K562 (cell line): Measurements from ENCODE around the gene SOX30. TPM values are rescaled to one million over a fixed set of nuclear protein-coding genes. Genes with fewer than 3 reads are reported as not detected.

Experiments
- ATAC-seq: fragments of 200-7000 bp; cut with Tn5 transposase; 3 replicates; pipeline ENCODE4 v1.9.1; 2020; ENCODE audit warnings: moderate library complexity
- BruUV-seq: library from RNA; stranded (reverse); fragments of 400-500 nt; replicated peaks from 2 replicates; lab custom pipeline; 2021; lab: Mats Ljungman, UMichigan
- CTCF ChIA-PET: fragments of 300-600 bp; formaldehyde crosslinking; extraction: SDS; loops from one replicate; lab custom pipeline; 2021; ENCODE audit warnings: low intra/inter-chr PET ratio; lab: Yijun Ruan, JAX
- POLR2A ChIA-PET: fragments of 300-600, 350-650 bp; sonication (Branson Sonifier 250); formaldehyde crosslinking; extraction: SDS; loops from one replicate; lab custom pipeline; 2021; ENCODE audit warnings: antibody characterized with exemption, inconsistent platforms; lab: Yijun Ruan, JAX
- DNase-seq, 4 experiments: peaks; one replicate each; pipeline versions ENCODE4 v3.0.0 to v3.0.0-alpha.2; 2011 to 2018; ENCODE audit warnings: low spot score in 3 of 4, mixed read lengths in 3 of 4; ENCODE audit errors: extremely low read depth in 1 of 4
- FAIRE-seq: peaks from 2 replicates; lab custom pipeline; 2011; peaks lifted over from hg19 to GRCh38; lab: Jason Lieb, UNC
- H2AFZ ChIP-seq: 2 replicates; pipeline ENCODE4 v1.6.0; 2011; ENCODE audit warnings: low read depth, low read length, control low read depth, inconsistent platforms
- H3K27ac ChIP-seq: fragments of 200-600 bp; 3 replicates; pipeline ENCODE4 v1.8.0; 2011; ENCODE audit warnings: low read depth, mild to moderate bottlenecking, control low read depth, inconsistent platforms, low read length, moderate library complexity, mixed read lengths; ENCODE audit errors: extremely low read depth
- H3K27me3 ChIP-seq, 2 experiments: fragments of 300-600 bp in 1 of 2; 2 replicates in 1 of 2; 3 replicates in 1 of 2; pipeline versions ENCODE4 v1.6.0 to v1.8.0; 2011; ENCODE audit warnings: inconsistent platforms in 2 of 2, low read length in 2 of 2, mild to moderate bottlenecking in 1 of 2, mixed read lengths in 1 of 2, moderate library complexity in 1 of 2; ENCODE audit not compliant: control insufficient read depth in 2 of 2, insufficient read depth in 2 of 2
- H3K36me3 ChIP-seq: fragments of 300-600 bp; 3 replicates; pipeline ENCODE4 v1.8.0; 2011; ENCODE audit warnings: mild to moderate bottlenecking, low read length, inconsistent platforms; ENCODE audit not compliant: control insufficient read depth, insufficient read depth
- H3K4me1 ChIP-seq, 2 experiments: fragments of 200-600 bp in 1 of 2; replicated peaks in 1 of 2; 2 replicates in 1 of 2; 3 replicates in 1 of 2; pipeline versions ENCODE4 v1.5.1 to v1.8.0; 2011; ENCODE audit warnings: inconsistent platforms in 2 of 2, low read length in 2 of 2, mild to moderate bottlenecking in 1 of 2, mixed read lengths in 1 of 2, moderate library complexity in 1 of 2; ENCODE audit not compliant: control insufficient read depth in 2 of 2, insufficient read depth in 2 of 2
- H3K4me2 ChIP-seq: 2 replicates; pipeline ENCODE4 v1.6.1; 2011; ENCODE audit warnings: low read length, control low read depth, inconsistent platforms, mixed read lengths; ENCODE audit not compliant: insufficient read depth
- H3K4me3 ChIP-seq: fragments of 200-600 bp; sonication (generic), shearing (Covaris generic); 2 replicates; pipeline ENCODE4 v1.5.1; 2016; ENCODE audit warnings: control low read depth, inconsistent platforms
- H3K79me2 ChIP-seq: fragments of 200-600 bp; 3 replicates; pipeline ENCODE4 v1.8.0; 2011; ENCODE audit warnings: low read length, inconsistent platforms; ENCODE audit not compliant: control insufficient read depth, insufficient read depth
- H3K9ac ChIP-seq, 2 experiments: 2 replicates each; pipeline versions ENCODE4 v1.6.0 to v1.6.1; 2011; ENCODE audit warnings: low read depth in 2 of 2, low read length in 2 of 2, control low read depth in 1 of 2, inconsistent platforms in 1 of 2, mild to moderate bottlenecking in 1 of 2, mixed read lengths in 1 of 2; ENCODE audit not compliant: insufficient read depth in 1 of 2
- H3K9me1 ChIP-seq: one replicate; pipeline ENCODE4 v1.6.0; 2011; ENCODE audit warnings: inconsistent platforms, mild to moderate bottlenecking, low read length, moderate library complexity; ENCODE audit not compliant: control insufficient read depth, insufficient read depth
- H3K9me3 ChIP-seq: replicated peaks from 2 replicates; pipeline ENCODE4 v1.5.1; 2011; ENCODE audit warnings: low read depth, low read length, inconsistent platforms; ENCODE audit not compliant: control insufficient read depth, insufficient read depth
- H4K20me1 ChIP-seq: replicated peaks from 2 replicates; pipeline ENCODE4 v1.6.1; 2011; ENCODE audit warnings: low read length, inconsistent platforms, mixed read lengths; ENCODE audit not compliant: control insufficient read depth, insufficient read depth
- CBFA2T3 ChIP-seq: fragments of 450-650 bp; IDR thresholded peaks from 2 replicates; pipeline ENCODE4 v1.6.1; 2017
- CSDE1 ChIP-seq, 2 experiments: fragments of 450-650 bp; IDR thresholded peaks; 2 replicates each; pipeline ENCODE4 v1.6.1; 2016; ENCODE audit warnings: mild to moderate bottlenecking in 1 of 2
- MEF2D ChIP-seq: conservative IDR thresholded peaks from 2 replicates; pipeline ENCODE4 v1.6.1; 2016; ENCODE audit warnings: low read depth, missing genetic modification characterization, missing compliant biosample characterization
- NELFE ChIP-seq: IDR thresholded peaks from 2 replicates; pipeline ENCODE4 v1.6.1; 2011; ENCODE audit warnings: mild to moderate bottlenecking; ENCODE audit not compliant: insufficient read depth, insufficient read length
- NR2C2 ChIP-seq, 2 experiments: fragments of 200-800 bp in 1 of 2; sonication (Bioruptor generic) in 1 of 2; sonication (generic) in 1 of 2; formaldehyde crosslinking in 1 of 2; IDR thresholded peaks; 2 replicates each; pipeline versions ENCODE4 v1.6.1 to v1.8.0; 2016 to 2022; ENCODE audit warnings: mild to moderate bottlenecking in 1 of 2, missing compliant biosample characterization in 1 of 2, missing genetic modification characterization in 1 of 2, missing genetic modification reagents in 1 of 2
- TAL1 ChIP-seq: fragments of 450-650 bp; IDR thresholded peaks from 2 replicates; pipeline ENCODE4 v1.6.1; 2016; ENCODE audit warnings: mild to moderate bottlenecking
- ZNF24 ChIP-seq: fragments of 450-650 bp; IDR thresholded peaks from 2 replicates; pipeline ENCODE4 v1.6.1; 2016
- WGBS: fragments of 100-300 bp; shearing (Covaris generic); methylation state at CpG from one replicate; pipeline ENCODE4 v1.1.6; 2016; ENCODE audit warnings: low coverage, mixed read lengths; ENCODE audit not compliant: insufficient coverage; ENCODE audit errors: missing lambda C conversion rate; 5-methylcytosine and 5-hydroxymethylcytosine counted together
- in situ Hi-C: fragments of 300-500 bp; cut with MboI; formaldehyde crosslinking; loops from 4 replicates; pipeline ENCODE4 v1.15.0; 2018; ENCODE audit warnings: inconsistent platforms, mixed read lengths
- intact Hi-C: fragments of 100-400 bp; cut with micrococcal nuclease; formaldehyde crosslinking; loops from 2 replicates; pipeline ENCODE4 v1.14.2; 2022
- polyA plus RNA-seq, 8 experiments: library from polyadenylated mRNA; depleted of rRNA in 4 of 8; stranded (reverse) in 5 of 8; unstranded in 3 of 8; fragments of >200 nt; fragmentation: Nextera tagmentation in 2 of 8; fragmentation: Illumina TruSeq in 1 of 8; extraction: Ambion mirVana in 2 of 8; extraction: Trizol in 1 of 8; gene quantifications; 2 replicates each; pipeline versions ENCODE4 v1.2.1 to v1.2.3, GENCODE V29; 2011 to 2014; ENCODE audit warnings: inconsistent platforms in 1 of 8, missing spikeins in 1 of 8
- total RNA-seq, 7 experiments: library from RNA; depleted of rRNA in 6 of 7; stranded (reverse); fragments of >200 nt in 6 of 7; fragmentation: Illumina TruSeq in 2 of 7; extraction: Trizol in 2 of 7; gene quantifications; 2 replicates each; pipeline versions ENCODE4 v1.2.1 to v1.2.3, GENCODE V29; 2011 to 2021; ENCODE audit warnings: low replicate concordance in 1 of 7
- TF ChIP-seq, protein P1 (sequence below): sonication (generic); IDR thresholded peaks from 2 replicates; pipeline ENCODE4 v1.6.1; 2016

Gene SOX30
- total and polyA plus RNA-seq, 9 of the 15 experiments (the other 6 are each of a cell fraction or from before 2014, with no cell fraction given) = not detected

DNA sequence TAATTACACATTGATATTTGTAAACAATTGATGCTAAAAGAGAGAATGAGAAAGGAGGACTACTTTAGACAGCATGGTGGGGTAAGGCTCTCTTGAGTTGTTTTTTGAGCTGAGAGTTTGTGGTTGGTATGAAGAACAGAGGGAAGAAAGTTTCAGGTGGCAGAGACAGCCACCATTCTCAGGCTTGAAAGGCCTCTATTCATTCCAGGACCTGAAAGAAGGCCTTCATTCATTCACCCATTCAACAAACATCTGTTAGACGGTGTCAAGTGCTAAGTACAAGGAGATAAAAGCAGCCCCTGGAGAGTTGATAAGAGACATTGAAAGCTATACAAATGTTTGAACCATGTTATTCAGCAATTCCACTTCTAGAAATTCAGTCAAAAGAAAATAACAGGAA lies 55.0 kb downstream of the SOX30 start:
- CTCF ChIA-PET = no interaction called here

DNA sequence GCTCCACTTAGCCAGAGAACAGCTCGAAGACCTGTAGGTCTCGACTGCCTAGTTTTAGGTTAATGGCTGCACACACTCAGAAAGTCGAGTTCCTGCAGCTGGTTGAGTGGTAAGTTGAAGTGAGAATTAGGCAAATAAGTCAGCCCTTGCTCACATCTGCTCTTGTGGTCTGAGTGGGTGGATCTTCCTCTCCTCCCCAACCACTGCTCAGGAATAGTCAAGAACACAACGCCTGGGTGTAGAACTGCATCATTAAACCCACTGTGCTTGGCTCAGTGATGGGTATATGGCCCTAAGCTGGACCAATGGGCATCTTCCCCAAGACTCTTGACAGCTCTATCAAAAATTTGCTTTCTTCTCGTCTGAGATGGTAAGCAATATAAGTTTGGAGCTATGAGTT lies 55.8 kb downstream of the SOX30 start:
- WGBS = 16% methylated on average over 5 of the region's 5 CpGs
- H3K27me3 ChIP-seq = no peaks in the 10 kb centered on the region
- POLR2A ChIA-PET = interaction anchor here (1.3 kb wide), 1 partner anchor 11 kb away, joined by 3 read pairs; no protein-coding TSS in a partner anchor
- no TSS peak for BruUV-seq
- H3K36me3 ChIP-seq = no peaks in the 10 kb centered on the region
- FAIRE-seq = no peak
- H3K4me2 ChIP-seq = no peak overlapping the region
- CTCF ChIA-PET = no interaction called here
- H3K9me1 ChIP-seq = no peaks in the 10 kb centered on the region
- DNase-seq = no peak
- H3K4me1 ChIP-seq = no peaks in the 10 kb centered on the region; a peak in 2 of 5 replicates
- H3K9ac ChIP-seq = no peak overlapping the region
- in situ Hi-C loops (no loop called here), intact Hi-C loops (no loop called here)
- TF ChIP-seq, protein P1, sequence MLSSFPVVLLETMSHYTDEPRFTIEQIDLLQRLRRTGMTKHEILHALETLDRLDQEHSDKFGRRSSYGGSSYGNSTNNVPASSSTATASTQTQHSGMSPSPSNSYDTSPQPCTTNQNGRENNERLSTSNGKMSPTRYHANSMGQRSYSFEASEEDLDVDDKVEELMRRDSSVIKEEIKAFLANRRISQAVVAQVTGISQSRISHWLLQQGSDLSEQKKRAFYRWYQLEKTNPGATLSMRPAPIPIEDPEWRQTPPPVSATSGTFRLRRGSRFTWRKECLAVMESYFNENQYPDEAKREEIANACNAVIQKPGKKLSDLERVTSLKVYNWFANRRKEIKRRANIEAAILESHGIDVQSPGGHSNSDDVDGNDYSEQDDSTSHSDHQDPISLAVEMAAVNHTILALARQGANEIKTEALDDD = peak; percentile 28; the same call in 1 of the 2 replicates
- TF ChIP-seq NELFE = no peak
- no peaks in the 10 kb centered on the region for H3K9me3 ChIP-seq
- no peak overlapping the region for H3K27ac ChIP-seq
- no peak overlapping the region for H3K4me3 ChIP-seq
- H2AFZ ChIP-seq = no peak overlapping the region
- H3K79me2 ChIP-seq = no peaks in the 10 kb centered on the region
- 0 out of 3 replicates have a peak, but pooled peaks have one; percentile 34 for ATAC-seq
- no peaks in the 10 kb centered on the region for H4K20me1 ChIP-seq

More for the DNA sequence above, 55.0 kb downstream of the SOX30 start:
- intact Hi-C loops (no loop called here), in situ Hi-C loops (no loop called here)
- no peaks in the 10 kb centered on the region for H3K27me3 ChIP-seq
- FAIRE-seq (no peak), DNase-seq (no peak), ATAC-seq (no peak)
- WGBS = 0% methylated on average over 1 of the region's 1 CpG
- peak overlapping the region; percentile 33; the same call in 1 of the 2 replicates for H2AFZ ChIP-seq
- H3K79me2 ChIP-seq = no peaks in the 10 kb centered on the region
- BruUV-seq = no TSS peak
- no peaks in the 10 kb centered on the region for H3K9me3 ChIP-seq
- POLR2A ChIA-PET = interaction anchor here (0.9 to 1.3 kb wide), 2 partner anchors 10 to 12 kb away, joined by 3 read pairs; no protein-coding TSS in a partner anchor
- no peaks in the 10 kb centered on the region; a peak in 2 of 5 replicates for H3K4me1 ChIP-seq
- no peak overlapping the region for H3K27ac ChIP-seq
- H3K9ac ChIP-seq = no peak overlapping the region
- no peaks in the 10 kb centered on the region for H3K9me1 ChIP-seq
- no peak overlapping the region for H3K4me3 ChIP-seq
- H3K36me3 ChIP-seq = no peaks in the 10 kb centered on the region
- peak; percentile 12; the same call in 1 of the 2 replicates for TF ChIP-seq TAL1
- peak; percentile 63 for TF ChIP-seq ZNF24
- no peak for TF ChIP-seq CSDE1 (IDR thresholded peaks at IDR 0.05)
- TF ChIP-seq CBFA2T3 = peak; percentile 21; the same call in 1 of the 2 replicates
- no peak for TF ChIP-seq MEF2D (tag)
- no peak for TF ChIP-seq NR2C2 (CRISPR knock-in tag; IDR thresholded peaks at IDR 0.05)
- TF ChIP-seq NR2C2 (tag; IDR thresholded peaks at IDR 0.05) = no peak
- H3K4me2 ChIP-seq = no peak overlapping the region
- no peaks in the 10 kb centered on the region for H4K20me1 ChIP-seq
